ENCODE data around the gene NCAPD3. TPM values are rescaled to one million over a fixed set of nuclear protein-coding genes. Genes with fewer than 3 reads are reported as not detected.

Gene NCAPD3
- total RNA-seq, 1 experiment from 2014 or later, result 63.0 TPM

GRCh38 chr11:134253188-134253993 is 29.6 kb upstream of the NCAPD3 start, which contains the start of the genes ACAD8 and THYN1 (continued):
- TF ChIP-seq, protein P1, sequence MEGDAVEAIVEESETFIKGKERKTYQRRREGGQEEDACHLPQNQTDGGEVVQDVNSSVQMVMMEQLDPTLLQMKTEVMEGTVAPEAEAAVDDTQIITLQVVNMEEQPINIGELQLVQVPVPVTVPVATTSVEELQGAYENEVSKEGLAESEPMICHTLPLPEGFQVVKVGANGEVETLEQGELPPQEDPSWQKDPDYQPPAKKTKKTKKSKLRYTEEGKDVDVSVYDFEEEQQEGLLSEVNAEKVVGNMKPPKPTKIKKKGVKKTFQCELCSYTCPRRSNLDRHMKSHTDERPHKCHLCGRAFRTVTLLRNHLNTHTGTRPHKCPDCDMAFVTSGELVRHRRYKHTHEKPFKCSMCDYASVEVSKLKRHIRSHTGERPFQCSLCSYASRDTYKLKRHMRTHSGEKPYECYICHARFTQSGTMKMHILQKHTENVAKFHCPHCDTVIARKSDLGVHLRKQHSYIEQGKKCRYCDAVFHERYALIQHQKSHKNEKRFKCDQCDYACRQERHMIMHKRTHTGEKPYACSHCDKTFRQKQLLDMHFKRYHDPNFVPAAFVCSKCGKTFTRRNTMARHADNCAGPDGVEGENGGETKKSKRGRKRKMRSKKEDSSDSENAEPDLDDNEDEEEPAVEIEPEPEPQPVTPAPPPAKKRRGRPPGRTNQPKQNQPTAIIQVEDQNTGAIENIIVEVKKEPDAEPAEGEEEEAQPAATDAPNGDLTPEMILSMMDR (IDR thresholded peaks at IDR 0.05), result no peak
- no peak for TF ChIP-seq ZNF121 (CRISPR knock-in tag; IDR thresholded peaks at IDR 0.05)
- TF ChIP-seq ZNF317 (CRISPR knock-in tag; IDR thresholded peaks at IDR 0.05; ENCODE audit: borderline replicate concordance, low read depth), result no peak
- no peak for TF ChIP-seq ZNF263 (CRISPR knock-in tag; IDR thresholded peaks at IDR 0.05; ENCODE audit: low read depth)
- TF ChIP-seq, protein P2, sequence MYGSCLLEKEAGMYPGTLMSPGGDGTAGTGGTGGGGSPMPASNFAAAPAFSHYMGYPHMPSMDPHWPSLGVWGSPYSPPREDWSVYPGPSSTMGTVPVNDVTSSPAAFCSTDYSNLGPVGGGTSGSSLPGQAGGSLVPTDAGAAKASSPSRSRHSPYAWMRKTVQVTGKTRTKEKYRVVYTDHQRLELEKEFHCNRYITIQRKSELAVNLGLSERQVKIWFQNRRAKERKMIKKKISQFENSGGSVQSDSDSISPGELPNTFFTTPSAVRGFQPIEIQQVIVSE (CRISPR knock-in tag; IDR thresholded peaks at IDR 0.05; ENCODE audit: borderline replicate concordance), result no peak
- no peak for TF ChIP-seq GRHL2 (CRISPR knock-in tag; IDR thresholded peaks at IDR 0.05; ENCODE audit: insufficient replicate concordance, severe bottlenecking)
- TF ChIP-seq ESRRA (CRISPR knock-in tag; IDR thresholded peaks at IDR 0.05; ENCODE audit: borderline replicate concordance), result no peak
- TF ChIP-seq AR (CRISPR knock-in tag; IDR thresholded peaks at IDR 0.05), result no peak
- no peak for TF ChIP-seq EMX1 (CRISPR knock-in tag; IDR thresholded peaks at IDR 0.05)
- no peak for TF ChIP-seq ZNF512 (CRISPR knock-in tag; IDR thresholded peaks at IDR 0.05; ENCODE audit: borderline replicate concordance)
- TF ChIP-seq RELA (CRISPR knock-in tag; IDR thresholded peaks at IDR 0.05; ENCODE audit: borderline replicate concordance), result no peak
- TF ChIP-seq TEAD1 (CRISPR knock-in tag; IDR thresholded peaks at IDR 0.05), result peak; percentile 58; the same call in 1 of the 2 replicates
- TF ChIP-seq HMGXB4 (CRISPR knock-in tag; IDR thresholded peaks at IDR 0.05), result peak; percentile 56
- TF ChIP-seq TEAD4 (CRISPR knock-in tag; IDR thresholded peaks at IDR 0.05), result no peak
- TF ChIP-seq ETV6 (CRISPR knock-in tag; IDR thresholded peaks at IDR 0.05), result peak; percentile 73; the same call in 1 of the 2 replicates
- TF ChIP-seq NFYB (CRISPR knock-in tag; conservative IDR thresholded peaks at IDR 0.05; ENCODE audit: low read depth), result no peak
- TF ChIP-seq, protein P3, sequence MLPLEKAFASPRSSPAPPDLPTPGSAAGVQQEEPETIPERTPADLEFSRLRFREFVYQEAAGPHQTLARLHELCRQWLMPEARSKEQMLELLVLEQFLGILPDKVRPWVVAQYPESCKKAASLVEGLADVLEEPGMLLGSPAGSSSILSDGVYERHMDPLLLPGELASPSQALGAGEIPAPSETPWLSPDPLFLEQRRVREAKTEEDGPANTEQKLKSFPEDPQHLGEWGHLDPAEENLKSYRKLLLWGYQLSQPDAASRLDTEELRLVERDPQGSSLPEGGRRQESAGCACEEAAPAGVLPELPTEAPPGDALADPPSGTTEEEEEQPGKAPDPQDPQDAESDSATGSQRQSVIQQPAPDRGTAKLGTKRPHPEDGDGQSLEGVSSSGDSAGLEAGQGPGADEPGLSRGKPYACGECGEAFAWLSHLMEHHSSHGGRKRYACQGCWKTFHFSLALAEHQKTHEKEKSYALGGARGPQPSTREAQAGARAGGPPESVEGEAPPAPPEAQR (CRISPR knock-in tag; IDR thresholded peaks at IDR 0.05), result no peak
- TF ChIP-seq RORB (CRISPR knock-in tag; IDR thresholded peaks at IDR 0.05), result no peak
- no peak for TF ChIP-seq SMAD4 (CRISPR knock-in tag; IDR thresholded peaks at IDR 0.05)
- TF ChIP-seq ZNF396 (CRISPR knock-in tag; IDR thresholded peaks at IDR 0.05; ENCODE audit: borderline replicate concordance), result no peak
- peak; percentile 43; the same call in 1 of the 2 replicates for TF ChIP-seq GABPB1 (CRISPR knock-in tag; IDR thresholded peaks at IDR 0.05)
- peak; percentile 73 for TF ChIP-seq SP1 (CRISPR knock-in tag; conservative IDR thresholded peaks at IDR 0.05)
- TF ChIP-seq ARID4B (CRISPR knock-in tag; IDR thresholded peaks at IDR 0.05; ENCODE audit: borderline replicate concordance), result no peak; the same call in 1 of the 2 replicates
